Naive thymus-derived CD4-positive, alpha-beta T cell (primary cell): ENCODE results near the gene CDH23. TPM values are rescaled to one million over a fixed set of nuclear protein-coding genes. Genes with fewer than 3 reads are reported as not detected.

ENCODE experiments used
- ATAC-seq: fragments of 150-1000 bp; cut with Tn5 transposase; 2 replicates; pipeline ENCODE4 v1.10.0; 2021; ENCODE audit warnings: mild to moderate bottlenecking, moderate library complexity
- CTCF ChIA-PET: fragments of 350-600 bp; sonication (Branson Sonifier 250); formaldehyde crosslinking; loops from one replicate; lab custom pipeline; 2021; ENCODE audit warnings: antibody characterized with exemption; lab: Charles Lee
- POLR2A ChIA-PET: fragments of 350-600 bp; sonication (Branson Sonifier 250); formaldehyde crosslinking; loops from one replicate; lab custom pipeline; 2021; ENCODE audit warnings: antibody characterized with exemption, inconsistent platforms; lab: Charles Lee
- DNase-seq, 9 donors: peaks; one replicate each; pipeline versions ENCODE4 v3.0.0 to v3.0.0-alpha.2; 2020 to 2022; ENCODE audit warnings: mixed read lengths in 1 of 9
- H3K27ac ChIP-seq: one replicate; pipeline ENCODE4 v1.7.0; 2013; ENCODE audit warnings: mild to moderate bottlenecking, low read depth, low read length, moderate library complexity
- H3K27me3 ChIP-seq, 2 donors: one replicate each; pipeline ENCODE4 v1.7.0; 2013; ENCODE audit warnings: low read length in 2 of 2, mild to moderate bottlenecking in 2 of 2, moderate library complexity in 2 of 2; ENCODE audit not compliant: control insufficient read depth in 2 of 2, insufficient read depth in 2 of 2
- H3K36me3 ChIP-seq, 3 experiments: 1 replicate in 2 of 3; 2 replicates in 1 of 3; pipeline ENCODE4 v1.7.0; 2013; ENCODE audit warnings: low read length in 3 of 3, mild to moderate bottlenecking in 3 of 3, moderate library complexity in 1 of 3; ENCODE audit not compliant: insufficient read depth in 3 of 3, control insufficient read depth in 2 of 3
- H3K4me1 ChIP-seq, 2 donors: one replicate each; pipeline ENCODE4 v1.7.0; 2013; ENCODE audit warnings: low read length in 2 of 2, mild to moderate bottlenecking in 2 of 2, moderate library complexity in 1 of 2; ENCODE audit not compliant: control insufficient read depth in 2 of 2, insufficient read depth in 2 of 2
- H3K4me3 ChIP-seq: 2 replicates; pipeline ENCODE4 v1.7.0; 2013; ENCODE audit warnings: mild to moderate bottlenecking, low read length
- H3K9me3 ChIP-seq, 3 experiments: 1 replicate in 2 of 3; 2 replicates in 1 of 3; pipeline ENCODE4 v1.7.0; 2013; ENCODE audit warnings: low read length in 3 of 3; ENCODE audit not compliant: control insufficient read depth in 2 of 3
- H3K27ac Mint-ChIP-seq, 9 donors: one replicate each; pipeline ENCODE4 v1.8.0; 2020 to 2022; ENCODE audit warnings: mixed read lengths in 9 of 9, mild to moderate bottlenecking in 8 of 9, moderate library complexity in 5 of 9, inconsistent platforms in 2 of 9
- H3K27me3 Mint-ChIP-seq, 5 donors: one replicate each; pipeline ENCODE4 v1.8.0; 2021 to 2022; ENCODE audit warnings: mixed read lengths in 5 of 5, mild to moderate bottlenecking in 1 of 5
- H3K36me3 Mint-ChIP-seq, 5 donors: one replicate each; pipeline ENCODE4 v1.8.0; 2020 to 2022; ENCODE audit warnings: mixed read lengths in 5 of 5, mild to moderate bottlenecking in 3 of 5, inconsistent platforms in 1 of 5
- H3K4me1 Mint-ChIP-seq, 7 donors: one replicate each; pipeline ENCODE4 v1.8.0; 2020 to 2022; ENCODE audit warnings: mixed read lengths in 7 of 7, mild to moderate bottlenecking in 3 of 7, inconsistent platforms in 1 of 7
- H3K4me3 Mint-ChIP-seq, 10 donors: one replicate each; pipeline ENCODE4 v1.8.0; 2020 to 2022; ENCODE audit warnings: mild to moderate bottlenecking in 10 of 10, mixed read lengths in 10 of 10, moderate library complexity in 6 of 10, inconsistent platforms in 2 of 10
- H3K9me3 Mint-ChIP-seq, 11 donors: one replicate each; pipeline ENCODE4 v1.8.0; 2020 to 2022; ENCODE audit warnings: mixed read lengths in 11 of 11, mild to moderate bottlenecking in 4 of 11, inconsistent platforms in 1 of 11, moderate library complexity in 1 of 11
- intact Hi-C, 2 donors: fragments of 100-400 bp; cut with micrococcal nuclease; formaldehyde crosslinking; loops; one replicate each; pipeline ENCODE4 v1.15.1; 2023
- polyA plus RNA-seq, 2 donors: library from polyadenylated mRNA; unstranded; fragments of 300-500 nt; fragmentation: Illumina TruSeq; gene quantifications; one replicate each; pipeline ENCODE4 v1.2.3, GENCODE V29; 2021
- total RNA-seq, 6 experiments: library from RNA in 5 of 6; stranded (reverse) in 5 of 6; gene quantifications; 1 replicate in 5 of 6; 2 replicates in 1 of 6; pipeline ENCODE4 v1.2.3 and lab custom pipeline; 2021 to 2026

Gene CDH23
- total and polyA plus RNA-seq, 7 experiments from 2014 or later: 1.1 to 18.3 (median 7.9) TPM

DNA sequence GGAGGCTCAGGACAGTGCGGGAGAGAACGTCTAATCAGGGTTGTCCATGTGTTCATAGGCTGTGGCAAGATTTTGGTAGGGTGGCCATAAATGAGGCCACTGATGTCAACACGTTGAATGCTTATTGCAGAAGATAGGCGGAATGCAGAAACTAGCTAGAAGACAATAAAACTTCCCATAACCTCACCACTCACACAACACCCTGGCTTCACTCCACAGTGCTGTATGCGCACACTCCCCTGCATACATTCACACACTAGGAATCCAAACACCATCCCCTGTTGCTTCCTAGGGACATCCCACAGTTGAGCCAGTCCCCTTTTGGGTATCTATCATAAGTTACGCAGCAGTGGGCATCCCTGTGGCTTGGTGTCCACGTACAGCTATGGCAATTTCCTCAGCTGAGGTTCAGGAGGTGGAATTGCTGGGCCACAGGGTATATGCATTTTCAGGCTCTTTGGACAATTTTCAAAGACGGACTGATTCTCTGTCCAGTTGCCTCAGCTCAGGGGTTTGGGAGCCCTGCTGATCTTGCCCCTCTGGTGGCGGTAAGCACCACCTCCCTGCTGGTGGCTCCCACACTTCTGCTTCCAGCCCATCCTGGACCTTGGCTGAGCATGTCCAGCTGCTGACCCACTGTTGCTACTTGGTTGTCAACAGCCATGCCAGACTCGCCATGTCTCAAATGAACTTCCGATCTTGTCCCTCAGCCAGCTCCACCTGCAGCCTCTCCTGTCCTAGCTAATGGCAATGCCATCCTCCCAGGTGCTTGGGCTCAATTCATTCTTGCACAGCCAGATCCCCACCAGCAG is 36.4 kb downstream of the CDH23 start:
- Histone ChIP-seq H3K27ac (no peak overlapping the region), H3K36me3 (no peaks in the 10 kb centered on the region), H3K4me1 (peaks cover 0 to 6% of the 10 kb centered on the region in 2 donors), H3K9me3 (no peaks in the 10 kb centered on the region), H3K4me3 (no peak overlapping the region), H3K27me3 (no peaks in the 10 kb centered on the region)
- Mint-ChIP-seq H3K4me3 (no peak overlapping the region), H3K4me1 (peaks cover 0 to 10% (median 0%) of the 10 kb centered on the region in 7 donors), H3K27ac (no peak overlapping the region), H3K9me3 (peaks cover 0 to 1% (median 0%) of the 10 kb centered on the region in 11 donors), H3K36me3 (no peaks in the 10 kb centered on the region), H3K27me3 (peaks cover 0 to 12% (median 8%) of the 10 kb centered on the region in 5 donors)
- peak in 1 of 9 donors; percentile 15 for DNase-seq
- no peak for ATAC-seq
- POLR2A ChIA-PET: no interaction called here
- intact Hi-C loops: no loop called here
- CTCF ChIA-PET: no interaction called here

DNA sequence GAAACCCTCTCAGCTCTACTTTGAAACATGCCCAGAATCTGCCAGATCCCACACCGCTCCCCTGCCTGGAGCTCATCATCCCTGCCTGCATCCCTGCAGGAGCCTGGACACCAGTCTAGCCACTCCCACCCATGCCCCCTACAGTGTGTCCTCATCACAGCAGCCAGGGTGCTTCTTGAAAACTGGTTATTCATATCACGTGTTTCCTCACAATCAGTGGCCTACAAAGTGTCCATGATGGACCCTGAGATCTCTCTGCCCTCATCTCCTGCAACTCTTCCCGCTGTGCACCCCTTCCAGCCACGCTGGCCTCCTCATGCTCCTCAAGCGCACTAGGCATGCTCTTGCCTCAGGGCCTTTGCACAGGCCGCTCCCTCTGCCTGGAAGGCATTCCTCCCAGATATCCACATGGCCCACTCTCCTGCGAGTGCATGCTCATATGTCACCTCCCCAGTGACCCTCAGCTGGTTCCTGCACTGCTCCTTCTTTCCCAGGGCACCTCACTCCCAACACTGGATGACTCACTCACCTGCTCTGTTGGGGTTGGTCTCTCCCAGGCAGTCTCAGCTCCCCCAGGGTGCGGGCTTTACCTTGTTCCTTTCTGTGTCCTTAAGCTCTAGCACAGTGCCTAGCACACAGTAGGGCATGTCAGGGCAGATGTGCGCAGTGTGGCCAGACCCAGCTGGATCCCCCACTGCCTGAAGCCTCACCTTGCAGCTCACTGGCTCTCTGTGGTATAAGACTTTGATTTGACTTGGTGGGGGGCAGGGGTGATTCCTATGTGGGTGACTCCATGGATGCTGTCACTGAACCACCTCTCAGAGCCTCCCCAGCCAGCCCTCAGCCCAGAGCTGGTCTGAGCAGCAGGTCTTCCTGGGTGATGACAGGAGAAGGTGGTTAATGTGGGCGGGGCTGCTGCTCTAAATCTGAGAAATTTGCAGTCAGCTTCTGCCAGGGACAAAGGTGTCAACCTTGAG is 37.3 kb downstream of the CDH23 start:
- H3K36me3 ChIP-seq: no peaks in the 10 kb centered on the region
- no peaks in the 10 kb centered on the region for H3K9me3 ChIP-seq
- intact Hi-C loops: no loop called here
- H3K4me3 Mint-ChIP-seq: no peak overlapping the region
- peaks cover 0 to 10% (median 0%) of the 10 kb centered on the region in 7 donors for H3K4me1 Mint-ChIP-seq
- DNase-seq (no peak), ATAC-seq (peak; percentile 67)
- POLR2A ChIA-PET: interaction anchor here (0.6 kb wide), 1 partner anchor 339 kb away, joined by 3 read pairs; the partner anchor contains the start of gene VSIR
- H3K36me3 Mint-ChIP-seq: no peaks in the 10 kb centered on the region
- peaks cover 0 to 12% (median 8%) of the 10 kb centered on the region in 5 donors for H3K27me3 Mint-ChIP-seq
- no peak overlapping the region for H3K4me3 ChIP-seq
- no peaks in the 10 kb centered on the region for H3K27me3 ChIP-seq
- peaks cover 0 to 1% (median 0%) of the 10 kb centered on the region in 11 donors for H3K9me3 Mint-ChIP-seq
- peak overlapping the region in 1 of 9 donors; percentile 38 for H3K27ac Mint-ChIP-seq
- no peak overlapping the region for H3K27ac ChIP-seq
- CTCF ChIA-PET: interaction anchor here (0.6 kb wide), 1 partner anchor 11 kb away, joined by 3 read pairs; no protein-coding TSS in a partner anchor
- peaks cover 0 to 6% of the 10 kb centered on the region in 2 donors for H3K4me1 ChIP-seq

DNA sequence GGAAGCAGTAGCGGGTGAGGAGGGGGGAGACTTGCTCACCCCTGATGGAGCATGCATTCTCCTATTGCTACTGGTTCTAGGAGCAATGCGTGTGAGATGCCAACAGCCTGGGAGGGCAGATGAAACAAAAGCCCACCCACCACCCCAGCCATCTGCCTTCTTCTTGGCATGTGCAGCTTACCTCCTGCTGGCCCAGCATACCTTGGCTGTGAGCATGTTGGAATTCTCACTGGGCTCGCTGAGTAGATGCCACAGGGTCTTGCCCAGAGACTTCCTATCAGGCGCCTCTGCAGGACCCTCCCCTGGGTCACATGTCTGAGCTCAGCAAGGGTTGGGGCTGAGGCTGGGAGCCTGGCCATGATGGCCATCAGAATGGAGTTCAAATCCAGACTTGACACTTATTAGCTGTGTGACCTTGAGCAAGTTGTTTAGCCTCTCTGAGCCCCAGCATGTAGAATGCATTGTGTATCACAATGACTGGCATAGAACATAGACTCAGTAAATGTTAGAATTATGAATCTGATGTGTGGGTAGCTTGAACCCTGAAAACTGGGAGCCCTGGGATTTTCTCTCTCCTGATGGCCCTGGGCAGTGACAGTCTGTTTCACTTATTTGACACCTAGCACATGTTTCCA is 38.2 kb downstream of the CDH23 start:
- H3K4me3 ChIP-seq: no peak overlapping the region
- intact Hi-C loops: no loop called here

DNA sequence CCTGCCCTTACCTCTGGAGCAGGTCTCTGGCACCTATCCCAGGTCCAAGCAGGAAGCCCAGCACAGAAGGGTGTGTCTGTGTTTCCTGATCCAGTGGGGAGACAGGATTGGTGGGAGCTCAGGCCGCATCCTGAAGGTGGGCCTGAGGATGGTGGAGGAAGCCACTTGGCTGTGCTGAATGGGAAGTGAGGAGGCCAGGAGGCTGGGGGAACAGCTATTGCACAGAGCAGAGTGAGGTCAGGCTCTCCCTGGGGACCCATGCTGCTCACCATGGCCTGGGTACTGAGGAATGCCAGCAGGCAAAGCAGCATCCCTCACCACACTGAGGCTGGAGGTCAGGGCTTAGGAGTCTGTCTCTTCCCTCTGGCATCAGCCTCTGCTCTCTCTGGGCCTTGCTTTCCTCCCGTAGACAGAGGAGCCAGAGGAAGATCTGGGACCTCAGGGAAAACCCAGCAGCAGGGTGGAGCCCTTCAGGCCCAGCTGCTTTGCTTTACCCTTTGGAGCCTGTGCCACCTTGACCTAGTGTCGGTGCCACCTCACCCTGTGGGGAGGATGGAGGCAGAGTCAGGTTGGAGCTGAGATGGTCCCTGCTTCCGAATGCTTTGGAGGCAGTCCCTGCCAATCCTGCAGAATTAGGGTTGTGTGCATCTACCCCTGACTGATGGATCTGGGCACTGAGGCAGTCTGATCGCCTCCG is 39.0 kb downstream of the CDH23 start:
- Mint-ChIP-seq H3K9me3 (peaks cover 0 to 1% (median 0%) of the 10 kb centered on the region in 11 donors), H3K27me3 (peaks cover 0 to 10% (median 5%) of the 10 kb centered on the region in 5 donors), H3K36me3 (no peaks in the 10 kb centered on the region), H3K4me1 (peaks cover 0 to 10% (median 0%) of the 10 kb centered on the region in 7 donors), H3K27ac (peak overlapping the region in 1 of 9 donors; percentile 36), H3K4me3 (no peak overlapping the region)
- DNase-seq (peak in 1 of 9 donors; percentile 8), ATAC-seq (no peak)
- intact Hi-C loops: no loop called here
- Histone ChIP-seq H3K4me1 (peaks cover 0 to 6% of the 10 kb centered on the region in 2 donors), H3K36me3 (no peaks in the 10 kb centered on the region), H3K9me3 (no peaks in the 10 kb centered on the region), H3K27ac (no peak overlapping the region), H3K27me3 (no peaks in the 10 kb centered on the region), H3K4me3 (no peak overlapping the region)
- POLR2A ChIA-PET: no interaction called here
- CTCF ChIA-PET: no interaction called here

More for the DNA sequence above, 38.2 kb downstream of the CDH23 start:
- no peaks in the 10 kb centered on the region for H3K27me3 ChIP-seq
- DNase-seq (peak in 1 of 9 donors; percentile 11), ATAC-seq (no peak)
- peaks cover 0 to 10% (median 0%) of the 10 kb centered on the region in 7 donors for H3K4me1 Mint-ChIP-seq
- H3K4me3 Mint-ChIP-seq: no peak overlapping the region
- H3K36me3 ChIP-seq: no peaks in the 10 kb centered on the region
- H3K4me1 ChIP-seq: peaks cover 0 to 6% of the 10 kb centered on the region in 2 donors
- H3K27ac Mint-ChIP-seq: peak overlapping the region in 1 of 9 donors; percentile 36
- H3K9me3 ChIP-seq: no peaks in the 10 kb centered on the region
- H3K36me3 Mint-ChIP-seq: no peaks in the 10 kb centered on the region
- POLR2A ChIA-PET: interaction anchor here (0.6 kb wide), 1 partner anchor 339 kb away, joined by 3 read pairs; the partner anchor contains the start of gene VSIR
- H3K9me3 Mint-ChIP-seq: peaks cover 0 to 1% (median 0%) of the 10 kb centered on the region in 11 donors
- H3K27me3 Mint-ChIP-seq: peaks cover 2 to 10% (median 5%) of the 10 kb centered on the region in 5 donors
- H3K27ac ChIP-seq: no peak overlapping the region
- CTCF ChIA-PET: interaction anchor here (0.6 kb wide), 1 partner anchor 10 kb away, joined by 3 read pairs; no protein-coding TSS in a partner anchor

DNA sequence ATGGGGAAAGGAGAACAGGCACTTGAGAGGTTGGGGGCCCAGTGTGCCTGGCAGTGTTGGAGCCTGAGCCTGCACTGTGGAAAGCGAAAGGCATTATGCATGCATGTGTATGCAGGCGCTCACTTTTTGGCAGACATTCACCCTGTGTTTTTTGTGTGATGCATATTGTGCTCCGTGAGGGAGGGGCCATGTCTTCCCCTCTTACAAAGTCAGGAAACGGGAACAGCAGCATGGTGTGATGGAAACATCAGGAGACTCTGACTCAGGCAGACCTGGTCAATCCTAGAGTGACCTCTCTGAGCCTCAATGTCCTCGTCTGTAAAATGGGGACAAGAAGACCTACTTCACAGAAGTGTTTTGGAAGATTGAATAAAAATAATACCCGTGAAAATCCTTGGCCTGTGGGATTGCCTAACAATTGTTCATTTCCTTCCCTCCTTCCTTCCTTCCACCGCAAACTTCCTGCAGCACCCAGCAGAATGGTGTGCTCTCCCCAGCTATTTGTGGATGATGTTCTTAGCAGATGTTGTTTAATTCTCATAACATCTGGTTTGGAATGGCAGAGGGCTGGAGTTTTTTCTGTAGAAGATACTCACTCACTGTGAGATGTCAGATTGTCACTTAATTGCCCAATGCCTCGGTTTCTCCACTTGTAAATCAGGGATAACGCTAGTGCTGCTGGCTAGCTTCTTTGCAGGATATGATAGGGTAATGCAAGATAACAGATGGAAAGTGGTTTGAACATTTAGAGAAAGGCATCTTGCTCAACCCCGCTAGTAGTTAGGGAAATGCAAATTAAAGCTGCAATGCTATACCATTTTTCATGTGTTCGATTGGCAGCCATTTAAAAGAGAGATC is 39.8 kb downstream of the CDH23 start:
- Histone ChIP-seq H3K4me1 (peaks cover 0 to 6% of the 10 kb centered on the region in 2 donors), H3K27ac (no peak overlapping the region), H3K9me3 (no peaks in the 10 kb centered on the region), H3K36me3 (no peaks in the 10 kb centered on the region), H3K27me3 (no peaks in the 10 kb centered on the region), H3K4me3 (no peak overlapping the region)
- Mint-ChIP-seq H3K36me3 (no peaks in the 10 kb centered on the region), H3K4me3 (no peak overlapping the region), H3K27ac (no peak overlapping the region), H3K9me3 (peaks cover 0 to 1% (median 0%) of the 10 kb centered on the region in 11 donors), H3K4me1 (peaks cover 0 to 10% (median 0%) of the 10 kb centered on the region in 7 donors), H3K27me3 (peaks cover 0 to 10% (median 5%) of the 10 kb centered on the region in 5 donors)
- POLR2A ChIA-PET: no interaction called here
- ATAC-seq: no peak
- intact Hi-C loops: no loop called here
- DNase-seq: no peak
- CTCF ChIA-PET: no interaction called here
